Left colon (tissue), 2 donors: ENCODE measurements around the gene TPCN2. TPM values are rescaled to one million over a fixed set of nuclear protein-coding genes. Genes with fewer than 3 reads are reported as not detected.
"Not testable (repeated sequence)": the region's sequence is repeated elsewhere in the genome, so short reads cannot be mapped to it uniquely, and the experiment has no call there.

Experiments used
- ATAC-seq: fragments of 200-7000 bp; cut with Tn5 transposase; one replicate; pipeline ENCODE4 v1.9.1; 2020; ENCODE audit warnings: mild to moderate bottlenecking, moderate library complexity
- DNase-seq, 2 donors: peaks; one replicate each; pipeline ENCODE4 v3.0.0-alpha.2; 2020
- intact Hi-C, 2 donors: fragments of 100-400 bp; cut with DNase I in 1 of 2; cut with micrococcal nuclease in 1 of 2; formaldehyde crosslinking; loops; one replicate each; pipeline versions ENCODE4 v1.11.2 to v1.14.0; 2022; cut with DNase I, micrococcal nuclease
- long read RNA-seq: library from polyadenylated mRNA; unstranded; transcript quantifications from one replicate; pipeline ENCODE4 v2.0.0, GENCODE V29; 2021
- total RNA-seq, 2 donors: library from RNA; stranded (reverse); fragmentation: NEBNext Ultra II Directional; extraction: Animal tissue kit (Norgen Biotek cat#: 25700); gene quantifications; one replicate each; pipeline ENCODE4 v1.2.1, GENCODE V29; 2021
- donor health status: DM: no; HTN: no; CAD: no.
- donor health status: DM: yes; HTN: yes; CAD: no.

TPCN2 gene
- total RNA-seq: 10 to 100 TPM; 17.1 to 17.6 TPM
- long read RNA-seq, transcript TPCN2-201 (25 exons, 2,931 nt): major isoform, 9 of 44 reads
- long read RNA-seq, partial matches to known transcripts: 14 of 44 reads
- long read RNA-seq, other reads (novel, unspliced or antisense): 21 of 44 reads

DNA sequence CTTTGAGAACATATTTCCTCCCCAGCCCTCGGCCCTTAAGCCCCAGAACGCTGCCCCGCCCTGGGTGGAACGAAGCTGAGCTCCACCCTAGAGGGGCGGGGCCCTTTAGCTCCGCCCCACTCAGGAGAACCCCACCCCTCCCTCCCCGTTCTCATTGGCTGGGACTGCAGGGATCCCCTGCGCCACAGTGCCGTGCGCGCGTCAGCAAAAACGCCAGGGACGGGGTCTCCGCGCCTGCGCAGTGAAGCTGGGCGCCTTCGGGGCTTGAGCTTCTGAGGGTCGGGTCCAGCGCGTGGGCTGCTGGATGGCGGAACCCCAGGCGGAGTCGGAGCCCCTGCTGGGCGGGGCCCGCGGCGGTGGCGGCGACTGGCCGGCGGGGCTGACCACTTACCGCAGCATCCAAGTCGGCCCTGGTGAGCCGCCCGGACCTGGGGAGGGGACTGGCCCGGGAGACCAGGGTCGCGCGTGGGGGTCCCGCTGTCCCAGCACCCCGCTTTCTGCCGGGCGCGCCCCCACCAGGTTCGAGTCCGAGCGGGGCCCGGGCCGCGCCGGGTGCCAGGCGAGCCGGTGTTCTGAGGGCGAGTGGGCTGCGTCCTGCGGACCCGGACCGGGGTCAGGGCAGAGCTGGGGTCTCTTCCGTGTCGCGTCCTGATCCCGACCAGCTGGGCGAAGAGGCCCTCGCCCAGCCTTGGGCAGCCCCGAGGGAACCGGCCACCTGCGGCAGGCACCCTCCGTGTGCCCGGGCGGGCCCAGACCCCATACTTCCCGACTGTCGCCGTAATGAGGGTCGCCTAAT, at the start of gene TPCN2:
Gene TPCN2 (plus strand): TSS at position 239 of the 796 bp plus-strand sequence. CDS start 66 bp downstream, at position 305.
- intact Hi-C loops: no loop called here
- DNase-seq (peak; percentile 92), ATAC-seq (peak; percentile 95)

DNA sequence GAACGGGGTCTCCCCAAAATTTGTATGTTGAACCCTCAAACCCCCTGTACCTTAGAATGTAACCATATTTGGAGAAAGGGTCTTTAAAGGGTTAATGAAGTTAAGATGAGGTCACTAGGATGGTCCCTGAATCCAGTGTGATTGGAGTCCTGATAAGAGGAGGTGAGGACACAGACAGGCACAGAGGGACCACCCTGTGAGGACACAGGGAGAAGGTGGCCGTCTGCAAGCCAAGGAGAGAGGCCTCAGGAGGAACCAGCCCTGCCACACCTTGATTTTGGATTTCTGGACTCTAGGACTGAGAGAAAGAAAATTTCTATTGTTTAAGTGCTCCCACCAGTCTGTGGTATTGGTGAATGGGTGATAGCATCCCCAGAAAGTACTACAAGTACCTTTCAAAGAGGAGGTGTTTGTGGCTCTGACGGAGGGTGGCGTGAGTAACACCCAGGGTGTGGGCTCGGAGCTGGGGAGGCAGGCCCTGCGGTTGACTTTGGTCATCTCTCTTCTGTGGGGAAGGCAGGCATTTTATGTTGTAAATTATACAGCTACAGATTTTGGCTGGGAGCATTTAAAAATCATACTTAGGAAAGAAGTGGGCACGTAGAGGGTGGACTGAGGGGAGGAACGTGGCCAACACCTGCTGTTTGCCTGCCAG, 49.5 kb upstream of the TPCN2 start:
- intact Hi-C loops: no loop called here
- DNase-seq (peak; percentile 1 to 18), ATAC-seq (no peak)

DNA sequence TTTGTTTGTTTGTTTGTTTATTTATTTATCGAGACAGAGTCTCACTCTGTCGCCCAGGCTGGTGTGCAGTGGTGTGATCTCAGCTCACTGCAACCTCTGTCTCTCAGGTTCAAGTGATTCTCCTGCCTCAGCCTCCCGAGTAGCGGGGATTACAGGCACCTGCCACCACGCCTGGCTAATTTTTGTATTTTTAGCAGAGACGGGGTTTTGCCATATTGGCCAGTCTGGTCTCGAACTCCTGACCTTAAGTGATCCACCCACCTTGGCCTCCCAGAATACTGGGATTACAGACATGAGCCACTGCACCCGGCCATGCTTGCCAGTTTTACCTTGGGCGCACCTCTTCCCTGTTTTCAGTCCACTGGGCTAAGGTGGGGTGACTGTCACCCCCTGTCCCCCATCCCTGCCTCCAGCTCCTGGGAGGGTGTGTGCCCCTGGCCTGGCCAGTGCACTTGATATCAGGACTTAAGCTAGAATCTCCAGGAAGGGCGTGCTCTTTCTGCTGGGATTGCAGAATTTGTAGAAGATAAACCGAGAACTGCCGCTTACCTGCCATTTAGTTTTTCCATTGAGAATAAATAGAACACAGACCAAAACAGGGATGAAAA, 48.9 kb upstream of the TPCN2 start:
- not testable (repeated sequence) for ATAC-seq
- intact Hi-C loops: loop anchor here in 1 of 2 donors (10.0 kb wide), 1 partner anchor 55 kb away; no protein-coding TSS in a partner anchor
- DNase-seq: peak; percentile 2 to 16

DNA sequence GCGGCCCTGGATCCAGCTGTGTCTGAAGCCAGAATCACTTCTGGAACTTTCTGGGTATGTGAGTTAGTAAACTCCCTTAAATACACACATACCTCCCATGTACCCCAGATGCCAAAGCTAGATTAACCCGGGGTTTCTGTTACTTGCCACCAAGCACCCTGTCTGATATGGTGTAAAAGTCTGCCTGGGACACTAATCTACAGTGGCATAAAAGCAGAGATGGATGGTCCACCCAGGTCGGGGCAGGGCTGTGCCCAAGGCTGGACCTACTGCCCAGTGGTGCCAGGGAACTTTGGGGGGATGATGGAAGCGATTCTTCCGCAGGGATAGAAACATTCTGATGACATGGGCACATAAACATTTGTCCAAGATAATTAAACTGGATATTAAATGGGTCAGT, 48.3 kb upstream of the TPCN2 start:
- no peak for ATAC-seq
- intact Hi-C loops: loop anchor here in 1 of 2 donors (10.0 kb wide), 1 partner anchor 56 kb away; no protein-coding TSS in a partner anchor
- peak in 1 of 2 donors; percentile 17 for DNase-seq

DNA sequence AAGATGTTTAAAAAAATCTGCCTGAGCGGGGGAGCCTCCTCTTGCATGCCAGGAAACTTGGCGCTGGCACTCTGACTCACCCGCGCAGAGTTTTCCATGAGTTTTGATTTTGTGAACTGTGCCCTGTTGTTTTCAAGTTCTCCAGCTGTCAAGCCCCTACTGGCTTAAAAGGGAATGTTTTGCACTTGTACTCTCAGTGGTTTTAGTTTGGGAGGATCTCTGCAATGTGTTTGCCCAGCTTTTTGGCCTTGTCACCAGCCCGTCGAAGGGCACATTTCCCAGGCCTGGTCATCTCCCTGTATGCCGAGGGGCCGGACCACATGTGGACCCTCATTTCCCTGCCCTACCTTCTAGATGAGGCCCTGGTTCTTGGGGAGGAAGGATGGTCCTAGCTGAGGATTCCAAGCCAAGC, 47.9 kb upstream of the TPCN2 start:
- ATAC-seq: peak; percentile 47
- intact Hi-C loops: loop anchor here in 1 of 2 donors (10.0 kb wide), 1 partner anchor 56 kb away; no protein-coding TSS in a partner anchor
- DNase-seq: peak in 1 of 2 donors; percentile 48

DNA sequence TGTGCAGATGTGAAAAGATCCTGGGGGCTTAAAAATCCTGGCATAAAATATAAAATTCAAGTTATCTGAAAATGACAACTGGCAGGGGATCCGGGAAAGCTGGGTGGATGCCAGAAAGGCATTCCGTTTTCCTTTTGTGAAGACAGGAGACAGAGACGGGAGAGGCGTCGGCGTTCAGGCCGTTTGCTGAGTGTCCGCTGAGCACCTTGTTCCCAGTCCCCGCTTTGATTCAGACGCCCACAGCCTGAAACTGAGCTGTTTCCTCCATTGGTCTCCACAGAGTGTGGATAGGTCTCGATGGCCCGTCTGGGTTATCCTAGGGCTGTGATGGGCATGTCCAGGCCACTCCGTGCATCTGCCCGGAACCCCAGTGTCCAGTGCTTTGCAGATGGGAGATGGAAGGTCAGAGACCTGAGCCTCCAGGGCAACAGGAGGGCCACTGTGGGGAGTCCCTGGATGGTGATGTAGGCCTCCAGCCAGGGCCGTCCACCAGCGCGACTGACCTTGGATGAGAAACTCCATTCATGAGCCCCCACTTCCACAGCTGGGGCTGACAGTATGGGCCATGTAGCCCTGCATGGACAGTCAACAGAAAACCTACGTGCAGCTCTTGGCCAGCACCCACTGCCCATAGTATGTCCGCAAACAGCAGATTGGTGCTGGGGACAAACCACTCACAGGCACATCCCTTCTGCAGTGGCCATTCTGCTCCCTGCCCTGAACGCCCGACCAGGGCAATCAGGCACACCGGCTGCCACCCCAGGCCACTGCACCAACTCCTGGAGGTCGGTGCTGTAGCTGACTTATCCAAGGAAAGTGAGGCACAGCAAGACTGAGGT, 47.3 kb upstream of the TPCN2 start:
- DNase-seq (peak in 1 of 2 donors; percentile 22), ATAC-seq (no peak)
- intact Hi-C loops: loop anchor here in 1 of 2 donors (10.0 kb wide), 1 partner anchor 57 kb away; no protein-coding TSS in a partner anchor

DNA sequence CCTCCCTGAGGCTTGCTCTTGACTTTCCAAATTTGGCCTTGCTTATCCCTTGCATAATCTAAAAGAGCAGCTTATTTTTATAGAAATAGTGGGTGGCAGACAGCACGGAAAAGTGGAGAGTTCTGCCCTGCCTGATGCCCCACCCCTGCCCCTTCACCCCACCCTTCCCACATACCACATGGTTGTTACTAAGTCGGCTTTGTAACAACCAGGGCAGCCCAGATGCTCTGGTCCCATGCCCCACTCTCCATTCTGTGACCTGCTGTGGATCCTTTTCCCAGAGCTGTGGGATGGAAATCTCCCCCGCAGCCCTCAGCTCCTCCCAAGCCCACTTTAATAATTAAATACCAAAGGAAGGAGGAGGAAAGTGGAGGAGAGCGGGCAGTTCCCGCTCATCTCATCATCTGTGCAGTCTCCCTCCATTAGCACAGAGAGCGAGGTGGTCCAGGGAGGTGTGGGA, 46.6 kb upstream of the TPCN2 start:
- intact Hi-C loops: loop anchor here in 1 of 2 donors (10.0 kb wide), 1 partner anchor 57 kb away; no protein-coding TSS in a partner anchor
- ATAC-seq: no peak
- DNase-seq: peak in 1 of 2 donors; percentile 21

DNA sequence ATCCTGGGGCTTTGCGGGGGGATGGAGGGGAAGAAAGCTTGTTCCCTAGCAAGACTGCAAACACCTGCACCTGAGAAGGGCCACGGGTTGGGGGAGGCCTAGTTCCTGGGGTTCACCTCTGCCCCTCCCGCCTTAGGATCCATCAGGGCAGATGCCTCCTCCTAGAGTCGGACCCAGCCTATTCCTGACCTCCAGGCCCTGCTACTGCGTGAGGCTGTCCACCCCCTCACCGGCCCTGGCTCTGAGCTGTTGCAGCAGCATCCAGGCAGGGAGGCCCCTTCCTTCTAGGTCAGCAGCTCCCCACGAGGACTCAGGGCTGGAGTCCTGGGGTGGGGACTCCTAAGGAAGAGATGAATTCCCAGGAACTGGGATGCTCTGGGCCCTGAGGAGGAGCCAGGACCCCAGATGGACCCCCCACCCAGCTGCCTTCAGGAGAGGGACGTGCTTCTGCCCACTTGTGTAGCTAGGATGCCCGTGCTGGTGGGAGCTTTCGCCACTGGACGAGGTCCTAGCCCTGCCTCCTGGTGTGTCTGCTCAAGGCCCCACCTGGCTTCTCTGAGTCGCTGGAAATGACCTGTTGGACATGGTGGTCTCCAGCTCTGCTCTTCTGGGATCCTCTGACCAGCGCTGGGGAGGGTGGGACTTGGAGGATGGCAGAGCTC, 46.0 kb upstream of the TPCN2 start:
- ATAC-seq (no peak), DNase-seq (peak in 1 of 2 donors; percentile 23)
- intact Hi-C loops: loop anchor here in 1 of 2 donors (10.0 kb wide), 1 partner anchor 58 kb away; no protein-coding TSS in a partner anchor

DNA sequence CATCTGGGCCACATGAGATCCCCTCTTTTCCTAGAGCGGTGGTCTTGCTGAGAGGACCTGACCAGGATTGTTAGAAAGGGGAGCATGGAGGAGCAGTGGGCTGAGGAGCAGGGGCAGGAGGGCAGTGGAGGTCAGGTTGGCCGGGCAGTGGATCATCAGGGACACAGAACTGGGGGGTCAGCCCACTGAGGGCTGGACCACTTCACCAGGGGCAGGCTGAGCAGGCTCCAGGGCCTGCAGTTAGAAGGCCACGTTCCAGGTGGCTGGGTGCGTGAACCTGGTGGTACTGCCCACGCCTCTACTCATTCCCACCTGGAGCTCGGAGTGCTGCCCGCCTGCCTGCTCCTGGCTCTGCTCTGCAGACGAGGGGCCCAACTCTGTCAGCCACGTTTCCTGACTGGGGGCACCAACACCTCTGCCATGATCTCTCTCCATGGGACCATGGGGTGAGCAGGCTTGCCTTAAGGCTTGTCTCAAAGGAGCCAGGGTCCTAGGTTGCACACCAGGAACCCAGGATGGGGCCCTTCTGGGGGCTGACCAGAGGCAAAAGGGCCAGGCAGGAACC, 45.3 kb upstream of the TPCN2 start:
- intact Hi-C loops: loop anchor here in 1 of 2 donors (10.0 kb wide), 1 partner anchor 59 kb away; no protein-coding TSS in a partner anchor
- DNase-seq: peak in 1 of 2 donors; percentile 24
- no peak for ATAC-seq

DNA sequence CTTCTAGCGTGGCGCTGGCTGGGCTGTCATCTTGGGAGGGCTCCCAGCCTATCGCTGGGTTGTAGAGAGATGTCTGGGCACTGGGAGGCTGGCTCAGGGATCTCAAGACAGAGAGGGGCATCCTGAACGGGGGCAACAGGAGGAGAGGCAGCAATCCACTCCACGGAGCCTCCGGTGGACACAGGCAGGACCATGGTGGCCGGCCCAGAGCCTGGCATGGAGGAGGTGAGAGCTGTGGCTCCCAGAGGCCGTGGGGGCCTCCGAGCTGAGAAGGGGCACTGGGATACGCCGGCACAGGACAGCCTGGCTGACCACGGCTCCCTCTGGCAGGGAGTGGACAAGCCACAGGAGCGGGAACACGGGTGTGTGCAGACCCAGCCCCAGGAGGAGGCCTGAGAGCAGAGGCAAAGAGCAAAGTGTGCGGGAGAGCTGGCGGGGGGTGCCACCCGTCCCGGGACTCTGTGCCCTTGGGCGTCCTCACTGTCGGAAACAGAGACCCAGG, 44.8 kb upstream of the TPCN2 start:
- peak in 1 of 2 donors; percentile 18 for DNase-seq
- intact Hi-C loops: loop anchor here in 1 of 2 donors (10.0 kb wide), 1 partner anchor 59 kb away; no protein-coding TSS in a partner anchor

DNA sequence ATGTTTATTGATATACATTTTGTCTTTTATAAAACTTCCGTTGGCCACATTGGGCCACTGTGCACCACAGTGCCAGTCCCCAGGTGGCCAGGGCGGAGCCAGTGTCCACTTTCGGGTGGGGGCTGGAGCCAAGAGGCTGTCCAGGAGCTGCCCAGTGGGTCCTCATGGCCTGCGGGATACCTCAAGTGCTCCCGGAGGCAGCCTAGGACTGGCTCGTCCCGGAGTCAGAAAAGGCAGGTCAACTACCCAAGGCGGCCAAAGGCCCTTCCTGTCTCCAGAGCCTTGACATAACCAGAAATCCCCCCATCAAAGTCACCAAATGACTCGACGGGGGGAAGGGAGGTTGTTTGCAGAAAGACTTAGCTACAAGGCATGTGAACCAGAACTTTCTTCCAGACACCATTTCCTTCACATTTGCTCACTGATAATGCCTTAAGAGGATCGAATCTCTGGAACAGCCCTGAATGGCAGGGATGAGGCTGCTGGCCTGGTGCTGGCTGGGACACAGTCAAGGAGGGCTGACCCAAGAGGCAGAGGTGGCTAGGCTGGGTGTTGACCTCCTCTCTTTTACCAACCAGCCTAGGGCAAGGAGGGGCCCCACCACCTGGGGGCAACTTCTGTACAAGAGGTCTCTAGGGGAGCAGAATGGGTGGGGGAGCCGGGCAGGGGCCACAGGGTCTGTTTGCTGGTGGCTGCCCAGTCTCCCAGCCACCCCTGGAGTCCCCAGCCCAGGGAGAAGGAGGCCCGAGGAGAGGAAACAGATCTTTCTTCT, 44.1 kb upstream of the TPCN2 start:
- intact Hi-C loops: loop anchor here in 1 of 2 donors (10.0 kb wide), 1 partner anchor 60 kb away; no protein-coding TSS in a partner anchor
- no peak for ATAC-seq
- DNase-seq: peak in 1 of 2 donors; percentile 21

More for the DNA sequence above, 44.8 kb upstream of the TPCN2 start:
- ATAC-seq: no peak

DNA sequence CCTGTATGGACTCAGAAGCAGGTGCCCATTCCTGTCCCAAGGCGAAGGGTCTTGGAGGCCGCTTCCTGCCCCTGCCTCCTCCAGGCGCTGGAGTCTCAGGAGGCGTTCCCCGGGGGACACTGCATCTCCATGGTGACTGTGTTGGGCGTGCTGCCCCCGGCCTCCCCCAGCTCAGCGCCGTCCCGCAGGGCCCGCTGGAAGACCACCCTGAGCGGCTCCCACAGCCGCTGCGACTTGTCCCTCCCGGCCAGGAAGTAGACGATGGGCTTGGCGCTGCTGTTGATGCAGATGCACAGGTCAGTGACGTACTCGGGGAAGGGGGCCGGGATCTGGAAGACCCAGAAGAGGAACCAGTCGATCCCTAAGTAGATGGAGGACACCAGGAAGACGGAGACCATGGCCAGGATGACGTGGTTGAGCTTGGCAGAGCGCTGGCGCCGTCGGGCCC, 43.5 kb upstream of the TPCN2 start:
- no peak for ATAC-seq
- peak in 1 of 2 donors; percentile 23 for DNase-seq
- intact Hi-C loops: loop anchor here in 1 of 2 donors (10.0 kb wide), 1 partner anchor 60 kb away; no protein-coding TSS in a partner anchor

DNA sequence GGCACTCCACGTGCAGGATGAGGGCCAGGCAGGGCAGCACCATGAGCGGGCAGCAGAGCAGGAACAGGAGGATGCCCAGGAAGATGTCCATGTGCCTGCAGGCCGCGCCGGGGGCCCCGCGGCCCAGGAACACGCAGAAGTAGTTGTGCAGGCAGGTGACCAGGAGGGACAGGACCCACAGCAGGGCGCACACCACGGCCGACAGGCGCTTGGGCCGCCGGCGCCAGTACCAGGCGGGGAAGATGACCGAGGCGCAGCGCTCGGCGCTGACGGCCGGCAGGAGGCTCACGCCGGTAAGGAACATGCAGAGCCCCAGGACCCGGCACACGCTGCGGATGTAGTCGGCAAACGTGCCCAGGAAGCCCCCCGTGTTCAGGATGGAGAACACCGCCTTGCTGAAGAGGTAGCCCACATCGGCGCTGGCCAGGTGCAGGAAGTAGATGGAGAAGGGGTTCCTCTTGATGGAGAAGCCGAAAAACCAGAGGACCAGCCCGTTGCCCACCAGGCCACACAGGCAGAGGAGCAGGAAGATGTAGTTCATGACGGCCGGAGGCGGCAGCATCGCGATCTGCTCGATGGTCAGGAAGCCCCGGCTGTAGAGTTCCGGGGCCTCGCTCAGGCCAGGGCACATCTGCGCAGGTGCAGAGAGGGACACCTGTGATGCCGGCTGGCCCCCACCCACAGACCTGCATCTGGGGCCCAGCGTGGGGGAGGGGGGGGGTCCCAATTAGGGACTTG, 42.9 kb upstream of the TPCN2 start:
- intact Hi-C loops: loop anchor here in 1 of 2 donors (10.0 kb wide), 1 partner anchor 61 kb away; no protein-coding TSS in a partner anchor
- no peak for ATAC-seq
- DNase-seq: no peak

DNA sequence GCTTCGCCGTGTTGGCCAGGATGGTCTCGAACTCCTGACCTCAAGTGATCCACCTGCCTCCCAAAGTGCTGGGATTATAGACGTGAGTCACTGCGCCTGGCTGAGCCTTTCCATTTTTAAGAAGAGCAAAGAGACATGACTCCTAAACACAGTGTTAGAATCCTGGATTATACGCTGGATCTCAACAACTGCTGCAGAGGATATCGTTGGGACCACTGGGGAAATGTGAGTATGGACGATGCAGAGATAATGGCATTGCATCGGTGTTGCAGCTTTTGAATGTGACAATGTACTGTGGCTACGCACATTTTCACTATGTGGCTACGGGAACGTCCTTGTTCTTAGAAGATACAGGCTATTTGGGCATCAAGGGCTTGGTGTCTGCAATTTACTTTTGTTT, 41.9 kb upstream of the TPCN2 start:
- no peak for ATAC-seq
- intact Hi-C loops: loop anchor here in 1 of 2 donors (10.0 kb wide), 1 partner anchor 62 kb away; no protein-coding TSS in a partner anchor

DNA sequence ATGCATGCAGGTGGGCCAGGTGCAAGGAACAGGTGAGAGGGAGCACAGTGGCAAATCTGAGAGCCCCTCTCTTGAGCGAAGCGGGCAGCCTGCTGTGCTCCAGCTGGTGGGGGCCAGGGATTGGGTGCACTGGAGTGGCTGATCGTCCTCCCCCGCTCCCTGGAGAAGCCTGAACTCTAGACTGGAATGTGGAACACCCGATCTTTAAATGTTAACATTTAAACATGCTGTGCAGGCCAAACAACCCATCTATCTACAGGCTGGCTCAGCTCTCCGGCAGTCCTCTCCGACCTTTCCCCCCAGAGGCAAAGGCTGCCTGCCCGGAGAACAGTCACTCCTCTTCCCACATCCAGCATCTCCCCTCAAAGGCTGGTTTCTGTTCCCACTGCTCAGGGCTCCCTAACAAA, 40.8 kb upstream of the TPCN2 start:
- ATAC-seq: no peak
- no peak for DNase-seq
- intact Hi-C loops: loop anchor here in 1 of 2 donors (10.0 kb wide), 1 partner anchor 63 kb away; no protein-coding TSS in a partner anchor

More for the DNA sequence above, 41.9 kb upstream of the TPCN2 start:
- no peak for DNase-seq
